Memory B cell (primary cell): Measurements from ENCODE around the gene GLI1.

ENCODE experiments used
- ATAC-seq: fragments of 150-1000 bp; cut with Tn5 transposase; 2 replicates; pipeline ENCODE4 v1.10.0; 2021; ENCODE audit warnings: low read depth, mild to moderate bottlenecking, moderate library complexity
- DNase-seq, 2 donors: peaks; one replicate each; pipeline ENCODE4 v3.0.0; 2022; ENCODE audit warnings: low spot score in 2 of 2
- H3K27ac Mint-ChIP-seq: one replicate; pipeline ENCODE4 v1.8.0; 2022; ENCODE audit warnings: mild to moderate bottlenecking, moderate library complexity, mixed read lengths
- H3K27me3 Mint-ChIP-seq: one replicate; pipeline ENCODE4 v1.8.0; 2022; ENCODE audit warnings: mixed read lengths
- H3K36me3 Mint-ChIP-seq: one replicate; pipeline ENCODE4 v1.8.0; 2022; ENCODE audit warnings: mild to moderate bottlenecking, mixed read lengths
- H3K4me1 Mint-ChIP-seq: one replicate; pipeline ENCODE4 v1.8.0; 2022; ENCODE audit warnings: mixed read lengths
- H3K4me3 Mint-ChIP-seq: one replicate; pipeline ENCODE4 v1.8.0; 2022; ENCODE audit warnings: mild to moderate bottlenecking, moderate library complexity, mixed read lengths
- H3K9me3 Mint-ChIP-seq: one replicate; pipeline ENCODE4 v1.8.0; 2022; ENCODE audit warnings: mixed read lengths

The GLI1 gene

DNA sequence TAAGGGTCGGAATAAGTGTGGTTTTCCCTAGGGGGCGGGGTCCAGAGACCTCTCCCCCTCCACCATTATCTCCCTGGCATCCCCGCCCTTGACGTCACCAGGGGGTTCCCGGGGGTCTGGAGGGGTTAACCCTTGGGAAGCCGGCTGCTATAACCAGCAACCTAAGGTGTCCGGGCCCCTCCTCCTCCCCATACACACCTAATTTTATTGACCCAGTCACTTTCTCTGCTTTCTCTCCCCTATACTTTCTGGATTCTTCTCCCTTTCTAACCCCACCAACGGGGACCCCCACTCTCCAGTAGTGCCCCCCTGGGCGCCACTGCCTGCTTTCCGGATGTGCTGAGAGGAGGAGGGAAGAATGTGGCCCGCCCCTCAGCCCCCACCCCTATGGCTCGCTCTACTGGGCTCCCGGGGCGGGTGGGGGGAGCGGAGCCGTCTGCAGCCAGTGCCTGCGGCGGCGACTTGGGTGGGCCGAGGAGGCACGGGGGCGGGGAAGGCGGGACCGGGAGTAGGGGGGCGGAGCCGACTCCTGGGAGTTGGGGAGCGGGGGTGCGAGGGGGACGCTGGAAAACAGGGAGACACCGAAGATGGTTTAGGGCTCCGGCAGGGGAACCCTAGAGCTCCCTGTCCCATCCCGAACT lies 1.8 kb downstream of the GLI1 start:
- no peak for ATAC-seq
- Mint-ChIP-seq H3K4me1 (peaks cover 45% of the 10 kb centered on the region), H3K27me3 (no peaks in the 10 kb centered on the region), H3K9me3 (no peaks in the 10 kb centered on the region), H3K36me3 (no peaks in the 10 kb centered on the region), H3K27ac (peak overlapping the region; percentile 62), H3K4me3 (peak overlapping the region; percentile 89)
- no peak for DNase-seq

DNA sequence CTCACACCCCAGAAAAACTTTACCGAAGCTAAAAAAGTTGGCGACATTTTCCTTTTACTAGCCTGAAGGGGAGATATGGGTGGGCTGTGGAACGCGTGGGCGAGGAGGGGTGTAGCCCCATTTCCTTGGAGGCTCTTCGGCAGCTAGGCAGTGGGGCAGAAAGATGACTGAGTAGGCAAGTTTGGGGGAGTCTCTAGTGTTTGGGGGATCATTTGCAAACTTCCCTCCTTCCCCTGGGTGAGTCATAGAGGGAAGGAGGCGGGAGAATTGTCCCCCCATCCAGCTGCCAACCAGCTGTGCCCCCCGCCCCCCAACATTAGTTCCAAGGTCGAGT lies 2.3 kb downstream of the GLI1 start:
- H3K4me3 Mint-ChIP-seq: peak overlapping the region; percentile 89
- no peaks in the 10 kb centered on the region for H3K9me3 Mint-ChIP-seq
- H3K4me1 Mint-ChIP-seq: peaks cover 45% of the 10 kb centered on the region
- H3K27ac Mint-ChIP-seq: peak overlapping the region; percentile 62
- no peaks in the 10 kb centered on the region for H3K27me3 Mint-ChIP-seq
- ATAC-seq: no peak
- H3K36me3 Mint-ChIP-seq: no peaks in the 10 kb centered on the region
- no peak for DNase-seq

DNA sequence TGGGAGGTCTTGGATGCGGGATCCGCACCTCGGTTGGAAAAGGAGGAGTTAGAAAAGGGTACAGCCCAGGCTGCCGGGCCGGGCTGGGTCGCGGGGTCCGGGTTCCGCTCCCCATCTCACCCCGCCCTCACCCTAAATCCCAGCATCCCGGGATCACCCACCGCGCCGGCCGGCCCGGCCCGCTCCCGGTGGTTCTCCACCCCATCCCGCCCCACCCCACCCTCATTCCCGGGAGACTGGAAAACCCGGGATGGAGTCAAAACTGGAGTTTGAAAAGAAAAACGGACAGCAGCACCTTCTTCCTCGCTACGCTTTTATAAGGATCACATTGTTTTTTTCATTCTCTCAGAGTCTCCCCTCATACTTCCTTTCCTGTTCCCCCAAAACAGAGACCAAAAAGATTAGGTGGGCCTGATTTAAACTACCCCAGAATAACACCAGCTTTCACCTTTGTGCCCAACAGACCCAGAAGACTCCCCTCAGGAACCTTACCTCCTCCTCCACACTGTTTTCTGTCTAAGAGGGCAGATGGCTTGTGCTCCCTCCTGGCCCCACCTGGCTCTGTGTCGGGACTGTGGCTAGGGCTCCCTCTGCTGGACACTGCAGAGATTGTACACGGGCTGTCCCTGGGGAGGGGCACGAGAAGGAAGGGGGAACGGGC lies 2.8 kb downstream of the GLI1 start:
- H3K27ac Mint-ChIP-seq: peak overlapping the region; percentile 81
- DNase-seq (peak; percentile 93 to 96), ATAC-seq (peak; percentile 62)
- no peaks in the 10 kb centered on the region for H3K9me3 Mint-ChIP-seq
- H3K4me3 Mint-ChIP-seq: peak overlapping the region; percentile 89
- H3K27me3 Mint-ChIP-seq: no peaks in the 10 kb centered on the region
- H3K4me1 Mint-ChIP-seq: peaks cover 45% of the 10 kb centered on the region
- H3K36me3 Mint-ChIP-seq: no peaks in the 10 kb centered on the region

DNA sequence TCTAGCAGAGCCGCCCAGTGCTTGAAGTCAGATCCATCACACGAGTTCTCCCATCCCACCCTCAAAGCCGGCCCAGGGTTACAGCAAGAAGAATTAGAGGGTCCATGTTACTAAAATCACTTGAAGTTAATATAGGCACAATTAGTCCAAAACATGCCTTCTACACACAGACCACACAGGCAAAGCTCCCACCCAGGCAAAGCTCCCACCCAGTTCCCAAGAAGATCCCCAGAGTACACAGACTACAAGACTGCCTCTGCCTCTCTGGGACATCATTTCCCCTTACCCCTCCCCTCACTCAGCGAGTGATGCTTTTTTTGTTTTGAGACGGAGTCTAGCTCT lies 3.3 kb downstream of the GLI1 start:
- peaks cover 2% of the 10 kb centered on the region for H3K36me3 Mint-ChIP-seq
- peak overlapping the region; percentile 87 for H3K4me3 Mint-ChIP-seq
- H3K9me3 Mint-ChIP-seq: no peaks in the 10 kb centered on the region
- no peaks in the 10 kb centered on the region for H3K27me3 Mint-ChIP-seq
- ATAC-seq (no peak), DNase-seq (no peak)
- H3K27ac Mint-ChIP-seq: peak overlapping the region; percentile 81
- peaks cover 49% of the 10 kb centered on the region for H3K4me1 Mint-ChIP-seq

DNA sequence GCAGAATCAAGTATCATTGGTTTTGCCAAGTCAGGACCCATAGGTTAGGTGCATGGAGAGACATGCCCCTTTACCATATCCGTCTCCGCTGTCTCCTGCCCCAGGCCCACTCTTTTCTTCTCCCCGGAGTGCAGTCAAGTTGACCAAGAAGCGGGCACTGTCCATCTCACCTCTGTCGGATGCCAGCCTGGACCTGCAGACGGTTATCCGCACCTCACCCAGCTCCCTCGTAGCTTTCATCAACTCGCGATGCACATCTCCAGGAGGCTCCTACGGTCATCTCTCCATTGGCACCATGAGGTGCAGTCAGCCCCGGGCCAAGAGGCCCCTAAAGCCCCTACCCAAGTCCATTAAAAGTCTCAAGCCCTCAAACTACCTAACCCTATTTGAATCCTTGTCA lies 5.0 kb downstream of the GLI1 start:
- no peak for ATAC-seq
- DNase-seq: no peak
- H3K9me3 Mint-ChIP-seq: no peaks in the 10 kb centered on the region
- no peak overlapping the region for H3K4me3 Mint-ChIP-seq
- no peaks in the 10 kb centered on the region for H3K27me3 Mint-ChIP-seq
- peaks cover 42% of the 10 kb centered on the region for H3K4me1 Mint-ChIP-seq
- peaks cover 10% of the 10 kb centered on the region for H3K36me3 Mint-ChIP-seq
- no peak overlapping the region for H3K27ac Mint-ChIP-seq

DNA sequence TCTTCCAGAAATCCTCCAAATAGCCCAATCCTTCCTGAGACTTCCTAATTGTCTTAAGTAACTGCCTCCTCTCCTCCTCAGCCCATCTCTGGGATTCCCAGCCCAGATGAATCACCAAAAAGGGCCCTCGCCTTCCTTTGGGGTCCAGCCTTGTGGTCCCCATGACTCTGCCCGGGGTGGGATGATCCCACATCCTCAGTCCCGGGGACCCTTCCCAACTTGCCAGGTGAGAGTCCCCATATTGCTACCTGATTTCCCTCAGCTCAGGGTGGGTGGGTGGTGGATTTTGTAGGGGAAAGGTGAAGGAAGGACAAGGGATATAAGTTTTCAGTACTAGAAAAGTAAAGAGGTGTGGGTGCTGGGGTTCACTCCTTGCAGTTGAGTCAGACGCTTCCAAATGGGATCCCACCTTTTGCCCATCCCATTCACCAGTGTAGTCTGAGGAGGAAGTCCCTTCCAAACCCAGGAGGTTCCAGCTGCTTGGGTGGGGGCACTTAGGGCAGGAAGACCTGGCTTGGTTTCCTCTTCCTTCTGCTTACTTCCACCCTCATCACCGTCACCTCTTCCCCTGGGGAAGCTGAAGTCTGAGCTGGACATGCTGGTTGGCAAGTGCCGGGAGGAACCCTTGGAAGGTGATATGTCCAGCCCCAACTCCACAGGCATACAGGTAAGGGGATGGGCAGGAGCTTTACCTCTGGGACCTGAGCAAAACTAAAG lies 5.6 kb downstream of the GLI1 start:
- DNase-seq: no peak
- H3K27me3 Mint-ChIP-seq: no peaks in the 10 kb centered on the region
- H3K36me3 Mint-ChIP-seq: peaks cover 13% of the 10 kb centered on the region
- H3K27ac Mint-ChIP-seq: no peak overlapping the region
- H3K9me3 Mint-ChIP-seq: no peaks in the 10 kb centered on the region
- H3K4me3 Mint-ChIP-seq: no peak overlapping the region
- ATAC-seq: no peak
- peaks cover 39% of the 10 kb centered on the region for H3K4me1 Mint-ChIP-seq

DNA sequence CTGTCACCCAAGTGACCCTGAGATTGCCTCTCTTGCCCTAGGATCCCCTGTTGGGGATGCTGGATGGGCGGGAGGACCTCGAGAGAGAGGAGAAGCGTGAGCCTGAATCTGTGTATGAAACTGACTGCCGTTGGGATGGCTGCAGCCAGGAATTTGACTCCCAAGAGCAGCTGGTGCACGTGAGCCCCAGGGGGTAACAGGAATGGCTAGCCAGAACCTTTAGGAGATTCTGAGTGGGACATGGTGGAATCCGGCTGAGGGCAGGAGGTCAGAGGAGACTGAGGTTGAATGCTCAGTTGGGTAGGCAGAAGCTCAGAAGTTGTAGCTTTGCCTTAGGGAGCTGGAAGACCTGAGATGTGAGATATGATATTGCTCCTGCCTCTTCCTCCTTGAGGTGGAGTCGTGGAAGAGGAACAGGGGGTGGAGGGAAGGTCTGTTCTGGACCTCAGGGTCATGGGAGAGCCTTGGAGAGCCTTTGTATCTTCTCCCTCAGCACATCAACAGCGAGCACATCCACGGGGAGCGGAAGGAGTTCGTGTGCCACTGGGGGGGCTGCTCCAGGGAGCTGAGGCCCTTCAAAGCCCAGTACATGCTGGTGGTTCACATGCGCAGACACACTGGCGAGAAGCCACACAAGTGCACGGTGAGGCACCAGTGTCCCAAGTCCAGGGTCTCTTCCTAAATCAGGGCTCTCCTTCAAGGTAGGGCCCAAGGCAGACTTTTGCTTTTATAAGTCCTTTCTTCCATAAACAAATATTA lies 6.3 kb downstream of the GLI1 start:
- H3K4me1 Mint-ChIP-seq: peaks cover 36% of the 10 kb centered on the region
- DNase-seq (no peak), ATAC-seq (no peak)
- peaks cover 13% of the 10 kb centered on the region for H3K36me3 Mint-ChIP-seq
- no peak overlapping the region for H3K4me3 Mint-ChIP-seq
- H3K9me3 Mint-ChIP-seq: no peaks in the 10 kb centered on the region
- no peaks in the 10 kb centered on the region for H3K27me3 Mint-ChIP-seq
- no peak overlapping the region for H3K27ac Mint-ChIP-seq

DNA sequence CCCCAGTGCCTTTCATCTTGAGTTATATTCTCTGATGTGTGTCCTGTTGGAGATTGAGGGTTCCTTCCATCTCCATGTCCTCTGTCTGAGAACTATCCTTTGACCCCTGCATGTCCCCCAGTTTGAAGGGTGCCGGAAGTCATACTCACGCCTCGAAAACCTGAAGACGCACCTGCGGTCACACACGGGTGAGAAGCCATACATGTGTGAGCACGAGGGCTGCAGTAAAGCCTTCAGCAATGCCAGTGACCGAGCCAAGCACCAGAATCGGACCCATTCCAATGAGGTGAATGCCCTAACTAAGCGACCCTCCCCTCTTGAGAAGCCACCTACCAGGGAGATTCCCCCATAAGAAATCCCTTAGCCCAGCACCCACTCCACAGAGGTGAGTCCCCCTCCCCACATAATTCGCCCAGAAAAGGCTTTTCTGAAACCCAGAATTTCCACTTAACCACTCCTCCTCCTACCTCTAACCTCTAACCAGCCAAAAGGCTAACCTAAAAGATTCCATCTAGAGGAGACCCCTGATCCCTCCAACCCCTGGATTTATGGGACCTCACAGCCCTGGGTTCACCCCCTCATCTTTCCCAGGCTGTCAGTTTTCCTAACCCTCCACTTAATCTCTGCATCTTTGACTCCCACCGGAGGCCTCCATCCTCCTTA lies 7.8 kb downstream of the GLI1 start:
- Mint-ChIP-seq H3K4me3 (no peak overlapping the region), H3K9me3 (no peaks in the 10 kb centered on the region), H3K36me3 (peaks cover 19% of the 10 kb centered on the region), H3K4me1 (peaks cover 33% of the 10 kb centered on the region), H3K27me3 (no peaks in the 10 kb centered on the region), H3K27ac (no peak overlapping the region)
- no peak for DNase-seq
- no peak for ATAC-seq

DNA sequence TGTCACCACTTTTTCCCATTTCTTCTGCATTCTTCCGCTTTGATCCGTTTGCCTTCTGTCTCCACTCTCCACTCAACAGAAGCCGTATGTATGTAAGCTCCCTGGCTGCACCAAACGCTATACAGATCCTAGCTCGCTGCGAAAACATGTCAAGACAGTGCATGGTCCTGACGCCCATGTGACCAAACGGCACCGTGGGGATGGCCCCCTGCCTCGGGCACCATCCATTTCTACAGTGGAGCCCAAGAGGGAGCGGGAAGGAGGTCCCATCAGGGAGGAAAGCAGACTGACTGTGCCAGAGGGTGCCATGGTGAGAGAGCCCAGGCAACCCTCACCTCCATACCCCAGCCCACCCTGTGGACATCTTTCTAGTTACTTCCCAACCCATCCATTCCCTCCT lies 8.3 kb downstream of the GLI1 start:
- peaks cover 22% of the 10 kb centered on the region for H3K36me3 Mint-ChIP-seq
- DNase-seq: no peak
- no peak overlapping the region for H3K27ac Mint-ChIP-seq
- H3K27me3 Mint-ChIP-seq: no peaks in the 10 kb centered on the region
- no peaks in the 10 kb centered on the region for H3K9me3 Mint-ChIP-seq
- H3K4me3 Mint-ChIP-seq: no peak overlapping the region
- no peak for ATAC-seq
- peaks cover 31% of the 10 kb centered on the region for H3K4me1 Mint-ChIP-seq

DNA sequence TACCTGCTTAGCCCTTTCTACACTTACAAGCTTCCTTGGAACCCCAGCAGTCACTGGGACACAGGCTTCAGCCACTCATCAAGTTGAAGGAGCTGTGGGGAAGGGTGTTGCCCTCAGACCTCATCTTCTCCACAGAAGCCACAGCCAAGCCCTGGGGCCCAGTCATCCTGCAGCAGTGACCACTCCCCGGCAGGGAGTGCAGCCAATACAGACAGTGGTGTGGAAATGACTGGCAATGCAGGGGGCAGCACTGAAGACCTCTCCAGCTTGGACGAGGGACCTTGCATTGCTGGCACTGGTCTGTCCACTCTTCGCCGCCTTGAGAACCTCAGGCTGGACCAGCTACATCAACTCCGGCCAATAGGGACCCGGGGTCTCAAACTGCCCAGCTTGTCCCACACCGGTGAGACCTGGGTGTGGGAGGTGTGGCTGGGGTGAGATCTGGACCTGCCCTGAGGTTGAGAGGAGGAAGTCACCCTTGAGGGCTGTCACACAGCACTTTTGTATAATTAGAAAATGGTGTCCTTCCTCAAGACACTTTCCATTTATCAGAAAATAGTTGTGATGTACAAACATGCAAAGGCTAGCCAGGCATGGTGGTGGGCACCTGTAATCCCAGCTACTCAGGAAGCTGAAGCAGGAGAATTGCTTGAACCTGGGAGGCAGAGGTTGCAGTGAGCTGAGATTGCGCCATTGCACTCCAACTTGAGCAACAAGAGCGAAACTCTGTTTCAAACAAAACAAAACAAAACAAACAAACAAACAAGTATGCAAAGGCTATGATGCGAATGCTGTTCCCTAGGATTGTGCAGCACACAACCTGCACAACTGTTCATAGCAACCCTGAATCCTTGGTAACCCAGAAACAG lies 9.9 kb downstream of the GLI1 start:
- no peak overlapping the region for H3K27ac Mint-ChIP-seq

DNA sequence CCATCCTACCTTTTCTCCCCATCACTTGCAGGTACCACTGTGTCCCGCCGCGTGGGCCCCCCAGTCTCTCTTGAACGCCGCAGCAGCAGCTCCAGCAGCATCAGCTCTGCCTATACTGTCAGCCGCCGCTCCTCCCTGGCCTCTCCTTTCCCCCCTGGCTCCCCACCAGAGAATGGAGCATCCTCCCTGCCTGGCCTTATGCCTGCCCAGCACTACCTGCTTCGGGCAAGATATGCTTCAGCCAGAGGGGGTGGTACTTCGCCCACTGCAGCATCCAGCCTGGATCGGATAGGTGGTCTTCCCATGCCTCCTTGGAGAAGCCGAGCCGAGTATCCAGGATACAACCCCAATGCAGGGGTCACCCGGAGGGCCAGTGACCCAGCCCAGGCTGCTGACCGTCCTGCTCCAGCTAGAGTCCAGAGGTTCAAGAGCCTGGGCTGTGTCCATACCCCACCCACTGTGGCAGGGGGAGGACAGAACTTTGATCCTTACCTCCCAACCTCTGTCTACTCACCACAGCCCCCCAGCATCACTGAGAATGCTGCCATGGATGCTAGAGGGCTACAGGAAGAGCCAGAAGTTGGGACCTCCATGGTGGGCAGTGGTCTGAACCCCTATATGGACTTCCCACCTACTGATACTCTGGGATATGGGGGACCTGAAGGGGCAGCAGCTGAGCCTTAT lies 10.8 kb downstream of the GLI1 start:
- Mint-ChIP-seq H3K9me3 (no peaks in the 10 kb centered on the region), H3K4me1 (peaks cover 34% of the 10 kb centered on the region), H3K4me3 (no peak overlapping the region), H3K27me3 (no peaks in the 10 kb centered on the region), H3K36me3 (peaks cover 36% of the 10 kb centered on the region), H3K27ac (no peak overlapping the region)
- ATAC-seq (no peak), DNase-seq (no peak)

More for the DNA sequence above, 9.9 kb downstream of the GLI1 start:
- no peaks in the 10 kb centered on the region for H3K9me3 Mint-ChIP-seq
- H3K27me3 Mint-ChIP-seq: no peaks in the 10 kb centered on the region
- H3K4me3 Mint-ChIP-seq: no peak overlapping the region
- DNase-seq: no peak
- peaks cover 34% of the 10 kb centered on the region for H3K4me1 Mint-ChIP-seq
- H3K36me3 Mint-ChIP-seq: peaks cover 32% of the 10 kb centered on the region
- no peak for ATAC-seq

DNA sequence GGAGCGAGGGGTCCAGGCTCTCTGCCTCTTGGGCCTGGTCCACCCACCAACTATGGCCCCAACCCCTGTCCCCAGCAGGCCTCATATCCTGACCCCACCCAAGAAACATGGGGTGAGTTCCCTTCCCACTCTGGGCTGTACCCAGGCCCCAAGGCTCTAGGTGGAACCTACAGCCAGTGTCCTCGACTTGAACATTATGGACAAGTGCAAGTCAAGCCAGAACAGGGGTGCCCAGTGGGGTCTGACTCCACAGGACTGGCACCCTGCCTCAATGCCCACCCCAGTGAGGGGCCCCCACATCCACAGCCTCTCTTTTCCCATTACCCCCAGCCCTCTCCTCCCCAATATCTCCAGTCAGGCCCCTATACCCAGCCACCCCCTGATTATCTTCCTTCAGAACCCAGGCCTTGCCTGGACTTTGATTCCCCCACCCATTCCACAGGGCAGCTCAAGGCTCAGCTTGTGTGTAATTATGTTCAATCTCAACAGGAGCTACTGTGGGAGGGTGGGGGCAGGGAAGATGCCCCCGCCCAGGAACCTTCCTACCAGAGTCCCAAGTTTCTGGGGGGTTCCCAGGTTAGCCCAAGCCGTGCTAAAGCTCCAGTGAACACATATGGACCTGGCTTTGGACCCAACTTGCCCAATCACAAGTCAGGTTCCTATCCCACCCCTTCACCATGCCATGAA lies 11.5 kb downstream of the GLI1 start:
- Mint-ChIP-seq H3K9me3 (no peaks in the 10 kb centered on the region), H3K27ac (no peak overlapping the region), H3K27me3 (no peaks in the 10 kb centered on the region), H3K4me3 (no peak overlapping the region), H3K36me3 (peaks cover 38% of the 10 kb centered on the region), H3K4me1 (peaks cover 34% of the 10 kb centered on the region)
- no peak for ATAC-seq
- no peak for DNase-seq
